ENCODE measurements around the gene NPAS3.

Gene NPAS3

DNA sequence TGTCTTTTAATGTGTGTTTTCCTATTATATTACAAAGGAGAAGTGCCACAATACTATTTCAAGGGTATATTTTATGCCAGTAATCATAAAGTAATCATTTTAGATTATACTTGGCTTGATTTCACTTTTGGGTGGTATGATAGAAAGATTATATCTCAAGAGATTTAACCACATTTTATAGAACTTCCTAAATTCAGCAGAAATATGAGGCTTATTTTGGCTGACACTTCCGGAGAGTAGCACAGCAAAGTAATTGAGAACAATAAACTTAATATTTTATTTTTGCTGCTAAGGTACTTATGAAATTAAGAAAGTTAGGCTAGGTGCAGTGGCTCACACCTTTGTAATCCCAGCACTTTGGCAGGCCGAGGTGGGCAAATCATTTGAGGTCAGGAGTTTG, 319.1 kb downstream of the NPAS3 start:
- DNase-seq (ENCODE audit: low spot score) = no peak

DNA sequence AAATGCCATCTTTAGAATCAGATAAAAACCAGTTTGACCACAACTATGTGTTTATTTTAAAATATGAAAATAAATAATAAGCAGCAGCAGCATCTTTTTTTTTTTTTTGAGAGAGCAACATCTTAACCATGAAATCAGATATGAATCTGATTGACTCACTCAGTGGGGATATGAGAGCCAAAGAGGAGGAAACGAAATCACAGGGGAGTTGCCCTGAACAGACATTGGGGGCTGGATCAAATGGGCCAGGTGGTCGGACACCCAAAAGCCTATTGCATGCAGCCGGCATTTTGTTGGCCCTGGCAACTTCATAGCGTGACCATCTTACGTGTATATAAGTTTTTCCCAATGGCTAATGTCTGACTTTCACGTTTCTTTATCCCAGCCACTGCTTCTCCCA, 321.1 kb downstream of the NPAS3 start:
- DNase-seq (ENCODE audit: low spot score) = no peak

GRCh38 chr14:33271216-33271615, 332.5 kb downstream of the NPAS3 start:
- DNase-seq (ENCODE audit: low spot score) = no peak

GRCh38 chr14:33271891-33272290, 333.2 kb downstream of the NPAS3 start:
- no peak for DNase-seq (ENCODE audit: low spot score)

DNA sequence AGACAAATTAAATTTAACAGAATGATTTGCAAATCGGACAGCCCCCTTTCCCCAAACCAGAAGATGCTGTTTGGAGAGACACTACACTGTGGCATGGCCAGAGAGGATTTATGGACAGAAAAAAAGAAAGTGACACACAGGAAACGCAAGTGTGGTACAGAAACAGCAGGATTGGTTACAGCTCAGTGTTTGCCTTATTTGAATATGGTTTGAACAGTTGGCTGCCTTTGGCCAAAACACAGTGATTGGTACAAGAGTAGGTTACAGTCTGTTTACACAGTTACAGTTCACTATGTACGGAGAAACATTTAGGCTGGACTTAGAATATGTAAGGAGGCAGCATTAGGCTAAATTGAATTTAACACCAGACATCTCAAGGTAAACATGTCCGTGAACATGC, 335.3 kb downstream of the NPAS3 start:
- DNase-seq (ENCODE audit: low spot score) = no peak

DNA sequence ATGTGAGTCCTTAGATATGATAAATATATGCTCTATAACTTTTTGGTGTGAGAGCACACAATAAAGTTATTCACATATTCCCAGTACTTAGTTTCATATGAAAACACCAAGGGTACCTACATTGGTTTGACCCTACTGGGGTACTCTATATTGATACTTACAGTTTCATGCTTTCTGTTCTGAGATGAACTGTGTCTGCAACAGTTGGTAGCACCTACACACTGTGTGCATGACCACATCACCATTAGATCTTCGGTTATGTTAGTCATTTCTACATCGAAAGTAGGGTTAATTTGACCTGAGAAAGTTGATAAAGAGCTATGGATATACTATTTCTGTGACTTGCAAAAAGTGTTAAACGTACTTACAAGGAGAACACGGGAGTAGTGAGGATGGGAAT, 337.2 kb downstream of the NPAS3 start:
- DNase-seq (ENCODE audit: low spot score) = no peak

DNA sequence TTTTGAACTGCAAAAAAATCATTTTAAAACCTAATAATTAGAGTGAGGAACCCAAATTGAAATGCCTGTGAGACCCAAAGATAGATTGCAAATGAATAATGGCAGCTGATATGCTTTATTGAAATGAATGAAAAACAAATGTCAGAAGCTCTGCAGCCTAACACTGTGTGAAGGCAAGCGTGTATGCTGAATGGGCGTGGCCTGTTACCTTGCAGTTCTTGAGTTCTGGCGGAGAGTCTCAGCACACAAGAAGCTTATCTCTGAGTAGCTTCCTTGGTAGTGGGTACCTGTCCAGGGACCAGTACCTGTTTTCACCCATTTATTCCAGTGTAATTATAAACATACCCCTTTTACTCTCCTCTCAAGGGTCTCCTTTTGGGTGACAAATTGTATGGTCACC, 341.2 kb downstream of the NPAS3 start:
- no peak for DNase-seq (ENCODE audit: low spot score)

GRCh38 chr14:33280646-33281045, 342.0 kb downstream of the NPAS3 start:
- peak; percentile 22 for DNase-seq (ENCODE audit: low spot score)

- DNase-seq (ENCODE audit: low spot score) = peak; percentile 37
Measured at GRCh38 chr14:33282331-33283230, 343.9 kb downstream of the NPAS3 start.

- DNase-seq (ENCODE audit: low spot score) = no peak
Measured at GRCh38 chr14:33285902-33286700, 347.4 kb downstream of the NPAS3 start.

GRCh38 chr14:33287189-33287588, 348.5 kb downstream of the NPAS3 start:
- DNase-seq (ENCODE audit: low spot score) = no peak

- DNase-seq (ENCODE audit: low spot score) = no peak
Measured at GRCh38 chr14:33290641-33291040, 352.0 kb downstream of the NPAS3 start.

DNA sequence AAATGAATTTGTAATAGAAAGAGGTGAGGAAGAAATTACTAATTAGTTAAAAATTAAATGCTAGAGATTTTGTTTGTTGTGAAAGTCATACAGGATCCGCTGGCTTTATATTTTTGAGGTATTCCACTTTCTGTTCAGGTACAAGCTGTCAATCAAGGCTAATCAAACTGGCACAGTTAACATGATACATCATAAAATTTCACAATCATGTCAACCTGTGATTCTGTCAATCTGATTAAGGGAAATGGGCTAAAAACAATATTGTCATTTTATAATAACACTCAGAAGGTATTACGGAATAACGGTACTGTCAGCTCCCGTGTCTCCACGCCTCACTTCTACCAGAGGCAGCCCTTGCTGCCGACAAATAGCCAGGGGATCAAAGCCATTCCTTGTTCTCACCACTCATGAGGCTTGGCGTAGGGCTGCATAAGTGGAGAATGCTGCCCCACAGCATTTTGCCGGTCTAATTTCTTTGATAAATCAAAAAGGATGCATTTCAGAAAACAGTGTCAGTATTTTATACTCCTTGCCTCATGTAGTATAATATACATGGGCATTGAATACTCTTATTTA, 352.9 kb downstream of the NPAS3 start:
- DNase-seq (ENCODE audit: low spot score) = no peak

GRCh38 chr14:33294419-33294818, 355.7 kb downstream of the NPAS3 start:
- DNase-seq (ENCODE audit: low spot score) = no peak

GRCh38 chr14:33297565-33297964, 358.9 kb downstream of the NPAS3 start:
- no peak for DNase-seq (ENCODE audit: low spot score)

GRCh38 chr14:33307691-33308251, 369.1 kb downstream of the NPAS3 start:
- peak; percentile 79 for DNase-seq (ENCODE audit: low spot score)

GRCh38 chr14:33309106-33309505, 370.4 kb downstream of the NPAS3 start:
- DNase-seq (ENCODE audit: low spot score) = no peak

DNA sequence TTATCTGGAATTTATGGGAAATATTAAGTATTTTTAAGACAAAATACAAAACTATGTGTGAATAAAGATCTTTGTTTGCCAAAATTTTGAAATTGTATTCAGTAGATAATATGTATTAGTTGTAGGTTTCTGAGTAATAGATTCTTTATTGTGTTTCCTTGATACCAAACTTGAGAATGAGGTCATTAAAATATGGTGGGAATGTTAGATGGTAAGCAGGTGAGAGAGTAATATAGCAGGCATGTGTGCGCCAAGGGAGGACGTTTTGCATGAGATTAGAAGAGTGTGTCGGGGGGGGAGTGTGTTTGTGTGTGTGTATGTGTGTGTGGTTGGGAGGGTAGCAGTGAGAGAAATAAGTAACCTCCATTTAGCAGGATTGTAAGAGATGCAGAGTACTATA, 376.5 kb downstream of the NPAS3 start:
- DNase-seq (ENCODE audit: low spot score) = no peak

DNA sequence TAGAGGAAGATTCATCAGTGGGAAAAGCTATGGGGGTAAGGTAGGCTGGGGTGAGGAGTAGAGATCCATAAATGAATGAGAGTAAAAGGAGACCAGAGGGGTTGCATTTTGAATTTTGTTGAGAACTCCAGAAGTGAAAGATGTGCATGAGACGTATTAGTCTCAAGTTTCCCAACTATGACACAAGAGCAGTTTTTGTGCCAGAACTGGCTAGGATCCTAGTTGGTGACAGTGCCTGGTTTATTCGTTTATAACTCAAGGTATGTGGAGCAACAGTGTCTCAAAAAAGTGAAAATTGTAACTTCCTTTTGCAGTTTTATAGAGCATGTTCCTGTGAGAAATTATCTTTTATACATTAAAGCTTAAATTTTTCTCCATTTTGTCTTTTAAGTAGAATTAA, 377.0 kb downstream of the NPAS3 start:
- no peak for DNase-seq (ENCODE audit: low spot score)

DNA sequence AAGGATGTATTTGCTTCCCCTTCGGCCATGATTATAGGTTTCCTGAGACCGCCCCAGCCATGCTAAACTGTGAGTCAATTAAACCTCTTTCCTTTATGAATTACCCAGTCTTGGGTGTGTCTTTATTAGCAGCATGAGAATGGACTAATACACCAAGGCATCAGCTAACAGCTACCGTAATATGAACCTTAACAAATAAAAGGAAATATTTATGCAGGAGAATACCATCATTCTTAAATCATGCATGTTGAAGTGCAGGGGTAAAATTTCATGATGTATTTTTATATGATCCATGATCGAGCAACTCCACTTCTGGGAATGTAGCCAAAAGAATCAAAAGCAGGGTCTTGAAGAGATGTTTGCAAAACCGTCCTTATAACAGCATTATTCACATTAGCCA, 379.0 kb downstream of the NPAS3 start:
- no peak for DNase-seq (ENCODE audit: low spot score)

GRCh38 chr14:33323979-33324378, 385.3 kb downstream of the NPAS3 start:
- no peak for DNase-seq (ENCODE audit: low spot score)

- DNase-seq (ENCODE audit: low spot score) = no peak
Measured at GRCh38 chr14:33331176-33331949, 392.7 kb downstream of the NPAS3 start.

Data from AG20443 (cell line).